HG03064 (cell line): Measurements from ENCODE around the gene FLNB.

Experiments used
- ATAC-seq: cut with Tn5 transposase; IDR thresholded peaks from one replicate; pipeline ENCODE4 v1.9.1; 2021; ENCODE audit warnings: low read depth; ENCODE audit not compliant: unreplicated experiment

Gene FLNB

DNA sequence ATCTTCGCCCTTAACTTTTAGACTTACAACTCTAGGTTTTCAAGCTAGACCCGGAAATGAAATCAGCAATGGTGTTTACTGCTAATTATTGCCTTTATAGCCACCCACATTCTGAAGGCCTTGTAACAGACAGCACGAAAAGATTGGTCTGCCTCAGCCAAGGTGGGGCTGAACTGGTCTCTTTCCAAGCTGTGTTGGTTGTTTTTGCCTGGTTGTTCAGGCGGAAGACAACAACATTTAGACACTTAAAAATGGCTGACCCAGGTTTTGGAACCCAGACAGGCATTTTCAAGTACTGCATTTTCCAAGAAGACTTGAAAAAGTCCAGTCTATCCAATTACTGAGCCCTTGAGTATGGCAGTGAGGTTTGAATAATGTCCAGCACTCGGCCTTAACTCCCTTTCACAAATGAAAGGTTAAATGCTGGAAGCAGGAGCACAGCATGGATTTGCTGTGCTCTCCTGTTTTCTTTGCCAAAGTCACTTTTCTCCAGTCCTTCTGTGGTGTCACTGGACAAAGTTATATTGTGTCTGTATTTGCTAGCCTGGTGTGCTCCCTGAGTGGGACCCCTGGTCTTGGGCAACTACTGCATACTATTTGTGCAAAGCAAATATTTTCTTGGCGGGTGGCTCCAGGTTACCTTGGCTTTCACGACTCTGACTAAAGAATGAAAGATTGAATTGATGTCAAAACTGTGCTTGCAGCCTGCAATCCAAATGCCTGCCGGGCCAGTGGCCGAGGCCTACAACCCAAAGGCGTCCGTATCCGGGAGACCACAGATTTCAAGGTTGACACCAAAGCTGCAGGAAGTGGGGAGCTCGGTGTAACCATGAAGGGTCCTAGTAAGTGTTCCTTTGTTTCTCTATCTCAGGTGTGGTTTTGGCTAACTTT is 93.5 kb downstream of the FLNB start:
- no peak for ATAC-seq

- no peak for ATAC-seq
Measured at GRCh38 chr3:58102390-58102750, 94.1 kb downstream of the FLNB start.

DNA sequence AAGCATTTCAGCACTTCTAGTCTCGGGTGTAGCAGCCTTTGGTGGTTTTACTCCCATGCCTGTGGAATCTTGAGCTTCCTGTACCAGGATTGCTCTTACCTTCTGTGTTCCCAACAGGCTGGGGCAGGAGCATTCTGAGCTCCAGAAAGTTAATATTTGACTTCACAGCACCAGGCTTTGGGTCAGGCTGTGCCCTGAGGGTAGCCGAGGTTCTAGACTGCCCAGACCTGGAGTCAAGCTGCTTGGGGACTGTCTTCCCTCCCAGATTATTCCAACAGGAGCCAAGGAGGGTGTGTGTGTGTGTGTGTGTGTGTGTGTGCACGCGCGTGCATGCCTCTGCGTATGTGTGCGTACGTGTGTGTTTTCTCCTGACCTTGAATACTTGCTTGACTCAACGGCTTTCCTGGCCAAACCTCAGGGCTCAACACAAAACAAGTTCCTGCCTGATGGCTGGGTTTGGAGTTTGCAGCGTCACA is 94.8 kb downstream of the FLNB start:
- no peak for ATAC-seq

DNA sequence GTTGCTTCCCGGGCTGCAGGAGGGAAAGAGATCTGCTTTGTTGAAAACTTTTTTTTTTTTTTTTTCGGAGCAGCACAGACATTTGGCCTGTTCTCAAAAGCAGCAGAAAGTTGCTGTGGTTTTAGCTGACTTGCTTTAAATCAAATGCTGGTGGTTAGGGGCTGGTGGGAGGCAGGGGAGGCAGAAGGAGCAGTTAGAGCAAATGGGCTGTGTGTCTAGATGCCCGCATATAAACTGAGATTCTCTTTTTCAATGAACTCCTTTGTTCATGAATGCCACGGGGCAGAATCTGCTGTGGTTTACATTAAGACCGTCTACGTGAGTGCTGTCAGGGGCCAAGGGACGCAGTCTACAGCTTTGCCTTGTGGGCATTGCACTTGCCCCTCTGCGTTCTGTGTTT is 95.9 kb downstream of the FLNB start:
- no peak for ATAC-seq

DNA sequence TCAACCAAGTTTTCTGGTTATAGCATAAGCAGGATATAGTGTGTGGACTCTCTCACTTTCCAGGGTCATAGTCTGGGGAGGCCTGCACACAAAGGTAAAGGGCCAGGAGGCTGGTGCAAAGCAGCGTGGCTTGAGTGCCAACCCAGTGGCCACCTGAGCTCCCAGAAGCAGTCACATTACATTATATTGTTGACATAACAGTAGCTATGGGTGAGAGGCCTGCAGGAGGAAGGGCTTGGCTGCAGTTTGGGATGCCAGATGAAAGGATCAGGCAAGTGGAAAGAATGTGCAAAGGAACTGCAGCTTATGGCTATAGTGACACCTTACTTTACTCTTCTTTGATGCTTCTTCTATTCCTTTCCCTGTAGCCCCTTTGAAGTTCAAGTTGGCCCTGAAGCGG is 96.5 kb downstream of the FLNB start:
- ATAC-seq = no peak

GRCh38 chr3:58105196-58105595 is 97.0 kb downstream of the FLNB start:
- no peak for ATAC-seq

GRCh38 chr3:58106061-58106460 is 97.8 kb downstream of the FLNB start:
- no peak for ATAC-seq

DNA sequence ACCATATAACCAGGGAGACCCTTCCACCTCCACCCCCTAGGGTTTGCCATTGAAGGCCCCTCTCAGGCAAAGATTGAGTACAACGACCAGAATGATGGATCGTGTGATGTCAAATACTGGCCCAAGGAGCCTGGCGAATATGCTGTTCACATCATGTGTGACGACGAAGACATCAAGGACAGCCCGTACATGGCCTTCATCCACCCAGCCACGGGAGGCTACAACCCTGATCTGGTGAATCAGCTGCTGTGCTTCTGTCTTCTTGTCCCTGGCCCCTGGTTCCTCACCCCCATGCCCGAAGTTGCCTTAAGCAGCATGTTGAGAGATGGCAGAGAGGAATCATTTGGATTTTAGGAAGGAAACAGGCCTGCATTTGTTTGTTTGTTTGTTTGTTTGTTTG is 98.4 kb downstream of the FLNB start:
- no peak for ATAC-seq

DNA sequence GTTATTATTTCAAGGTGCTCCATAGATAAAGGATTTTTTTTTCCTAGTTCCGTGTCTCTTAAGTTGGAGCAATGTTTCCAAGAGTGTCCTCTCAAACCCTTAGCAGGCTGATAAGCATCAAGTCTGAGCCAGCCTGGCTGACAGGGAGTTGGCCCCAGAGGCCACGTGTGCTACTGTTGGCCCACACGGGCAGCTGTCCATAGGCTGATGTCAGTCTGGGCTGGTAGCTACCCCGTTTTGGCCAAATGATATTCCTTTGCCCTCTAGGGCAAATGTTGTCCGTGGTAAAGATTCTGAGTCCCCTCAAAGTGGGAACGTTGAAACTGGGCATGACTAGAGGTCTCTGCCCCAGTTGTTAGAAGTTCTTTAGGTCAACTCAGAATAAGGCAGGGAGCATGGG is 99.4 kb downstream of the FLNB start:
- no peak for ATAC-seq

GRCh38 chr3:58109752-58110151 is 101.5 kb downstream of the FLNB start:
- ATAC-seq = no peak

- no peak for ATAC-seq
Measured at GRCh38 chr3:58111513-58112184, 103.4 kb downstream of the FLNB start.

DNA sequence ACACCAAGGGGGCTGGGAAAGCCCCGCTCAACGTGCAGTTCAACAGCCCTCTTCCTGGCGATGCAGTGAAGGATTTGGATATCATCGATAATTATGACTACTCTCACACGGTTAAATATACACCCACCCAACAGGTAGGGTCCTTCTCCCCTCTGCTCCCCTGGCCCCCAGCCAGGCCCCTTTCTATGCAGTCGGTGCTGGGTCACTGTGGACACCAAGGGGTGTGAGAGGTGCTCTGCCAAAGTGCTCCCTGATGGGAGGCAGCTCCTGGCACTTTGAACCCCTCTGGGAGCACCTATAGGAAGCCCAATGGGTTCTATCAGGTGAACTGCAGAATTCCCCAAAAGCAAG is 103.9 kb downstream of the FLNB start:
- ATAC-seq = no peak

- no peak for ATAC-seq
Measured at GRCh38 chr3:58115175-58115574, 107.0 kb downstream of the FLNB start.

GRCh38 chr3:58116161-58116955 is 108.1 kb downstream of the FLNB start:
- peak; percentile 67 for ATAC-seq

DNA sequence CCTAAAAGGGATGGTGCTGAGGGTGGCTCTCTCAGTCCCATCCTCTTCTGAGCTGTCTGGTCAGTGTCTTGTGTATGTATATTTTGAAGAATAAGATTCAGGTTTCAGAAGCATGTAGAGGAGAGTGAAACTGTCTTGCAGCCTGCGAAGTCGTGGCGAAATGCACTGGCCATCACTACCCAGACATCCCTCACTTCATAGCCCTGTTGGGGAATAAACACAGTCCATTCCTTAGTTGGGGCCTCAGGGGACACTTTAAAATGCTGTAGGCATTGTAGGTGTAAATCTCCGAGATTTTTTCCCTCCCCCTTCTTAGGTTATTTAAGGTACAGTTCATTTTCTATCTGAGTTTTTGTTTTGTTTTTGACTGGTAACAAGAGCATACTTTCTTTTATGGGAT is 108.8 kb downstream of the FLNB start:
- ATAC-seq = peak; percentile 14

- no peak for ATAC-seq
Measured at GRCh38 chr3:58117561-58118181, 109.4 kb downstream of the FLNB start.

DNA sequence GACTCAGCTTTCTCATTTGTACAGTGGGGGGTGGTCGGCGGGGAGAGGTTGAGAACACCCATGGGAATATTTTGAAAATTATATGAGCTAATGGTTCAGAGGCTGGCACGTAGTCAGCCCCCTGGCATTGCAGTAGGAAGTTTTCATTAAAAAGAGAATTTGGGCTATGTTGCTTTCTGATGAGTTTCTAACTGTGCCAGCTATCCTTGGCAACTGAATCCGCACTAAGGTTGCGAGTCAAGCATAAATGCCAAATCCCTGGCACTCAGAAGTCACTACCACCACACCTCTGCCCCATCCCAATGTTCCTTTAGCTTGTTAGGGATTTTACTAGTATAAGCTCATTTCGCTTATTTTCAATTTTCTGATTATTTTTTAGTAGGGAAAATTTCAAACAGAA is 111.0 kb downstream of the FLNB start:
- ATAC-seq = no peak

GRCh38 chr3:58120075-58120812 is 112.0 kb downstream of the FLNB start:
- no peak for ATAC-seq

DNA sequence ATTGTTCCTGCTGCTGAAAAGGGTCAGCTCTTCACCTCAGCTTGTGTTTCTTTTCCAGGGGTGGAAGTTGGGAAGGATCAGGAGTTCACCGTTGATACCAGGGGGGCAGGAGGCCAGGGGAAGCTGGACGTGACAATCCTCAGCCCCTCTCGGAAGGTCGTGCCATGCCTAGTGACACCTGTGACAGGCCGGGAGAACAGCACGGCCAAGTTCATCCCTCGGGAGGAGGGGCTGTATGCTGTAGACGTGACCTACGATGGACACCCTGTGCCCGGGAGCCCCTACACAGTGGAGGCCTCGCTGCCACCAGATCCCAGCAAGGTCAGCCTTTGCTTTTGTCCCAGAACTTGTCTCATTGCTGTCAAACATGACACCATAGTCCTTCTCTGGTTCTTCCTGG is 113.0 kb downstream of the FLNB start:
- ATAC-seq = no peak
